Stimulated activated CD8-positive, alpha-beta memory T cell treated with anti-CD3 and anti-CD28 coated beads, Interleukin-7, amount 100 ng/mL, for 4 hours (primary cell): ENCODE results near the gene APC2.

Source experiments
- DNase-seq, 2 donors: peaks; one replicate each; pipeline ENCODE4 v3.0.0-alpha.2; 2020; ENCODE audit warnings: low read depth in 2 of 2

The APC2 gene

GRCh38 chr19:1446713-1447481, 3.0 kb upstream of the APC2 start:
- DNase-seq: no peak

GRCh38 chr19:1447504-1447903, 2.4 kb upstream of the APC2 start:
- no peak for DNase-seq

- DNase-seq: no peak
Observed at GRCh38 chr19:1447944-1448343, 2.0 kb upstream of the APC2 start.

DNA sequence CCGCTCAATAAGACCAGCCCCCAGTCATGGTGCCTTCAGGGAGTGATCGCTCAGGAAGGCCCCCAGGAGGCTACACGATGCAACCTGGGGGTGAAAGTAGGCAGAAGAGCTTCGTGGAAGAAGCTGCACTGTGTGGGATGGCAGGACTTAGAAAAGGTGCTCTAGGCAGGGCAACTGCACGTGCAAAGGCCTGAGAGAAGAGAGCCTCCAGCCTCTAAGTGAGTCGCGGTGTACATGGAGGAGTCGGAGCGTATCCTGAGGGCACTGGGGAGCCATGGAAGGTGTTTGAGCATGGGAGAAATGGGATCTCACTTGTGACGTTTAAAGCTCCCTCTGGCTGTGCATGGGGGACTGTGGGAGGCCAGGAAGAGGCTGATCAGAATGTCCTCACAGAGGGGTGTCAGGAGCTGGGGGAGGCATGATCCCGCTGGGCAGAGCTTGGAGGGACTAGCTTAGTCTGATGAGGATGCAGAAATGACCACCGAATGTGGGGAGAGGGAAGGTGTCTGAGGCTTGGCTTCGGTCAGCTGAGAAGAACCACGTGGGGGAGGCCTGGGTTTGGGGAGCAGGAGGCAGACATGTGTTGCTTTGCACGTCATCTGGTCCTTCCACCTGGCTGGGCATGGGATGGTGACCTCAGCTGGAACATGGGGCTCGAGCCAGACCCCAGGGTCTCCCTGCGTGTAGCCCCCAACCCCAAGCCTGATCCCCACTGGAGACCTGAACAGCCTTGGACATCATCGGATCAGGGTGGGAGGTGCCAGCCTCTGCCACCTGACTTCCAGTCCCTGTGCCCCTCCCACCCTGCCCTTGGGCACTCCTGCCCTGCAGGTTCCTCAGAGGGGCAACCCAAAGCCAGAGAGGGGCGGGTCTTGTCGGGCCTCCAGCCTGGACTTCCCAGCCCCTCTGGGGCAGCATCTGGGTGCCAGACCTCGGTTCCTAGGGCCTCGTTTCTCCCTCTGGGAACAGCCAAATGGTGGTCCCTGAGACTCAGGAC, 1.1 kb downstream of the APC2 start:
- DNase-seq: no peak

- no peak for DNase-seq
Observed at GRCh38 chr19:1451916-1452801, 2.2 kb downstream of the APC2 start.

DNA sequence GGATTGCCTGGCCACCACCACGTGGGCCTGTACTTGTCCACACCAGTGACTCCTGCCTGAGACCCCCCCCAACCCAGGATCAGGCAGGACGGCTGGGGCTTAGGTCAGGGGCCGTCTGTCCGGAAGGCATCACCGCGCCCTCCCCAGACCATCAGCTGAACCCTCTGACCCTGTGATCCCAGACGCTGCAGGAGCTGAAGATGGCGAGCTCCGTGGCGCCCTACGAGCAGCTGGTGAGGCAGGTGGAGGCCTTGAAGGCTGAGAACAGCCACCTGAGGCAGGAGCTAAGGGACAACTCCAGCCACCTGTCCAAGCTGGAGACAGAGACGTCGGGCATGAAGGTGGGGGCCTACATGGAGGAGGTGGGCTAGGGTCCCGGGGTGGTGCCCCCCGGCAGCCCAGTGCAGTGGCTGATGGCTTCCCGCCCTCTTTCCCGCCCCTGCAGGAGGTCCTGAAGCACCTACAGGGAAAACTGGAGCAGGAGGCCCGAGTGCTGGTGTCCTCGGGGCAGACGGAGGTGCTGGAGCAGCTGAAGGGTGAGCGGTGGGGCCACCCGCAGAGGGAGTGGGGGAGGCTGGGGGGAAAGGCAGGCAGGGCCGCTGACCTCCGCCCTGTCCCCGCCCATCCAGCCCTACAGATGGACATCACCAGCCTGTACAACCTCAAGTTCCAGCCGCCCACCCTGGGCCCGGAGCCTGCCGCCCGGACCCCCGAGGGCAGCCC, 3.0 kb downstream of the APC2 start:
- no peak for DNase-seq

DNA sequence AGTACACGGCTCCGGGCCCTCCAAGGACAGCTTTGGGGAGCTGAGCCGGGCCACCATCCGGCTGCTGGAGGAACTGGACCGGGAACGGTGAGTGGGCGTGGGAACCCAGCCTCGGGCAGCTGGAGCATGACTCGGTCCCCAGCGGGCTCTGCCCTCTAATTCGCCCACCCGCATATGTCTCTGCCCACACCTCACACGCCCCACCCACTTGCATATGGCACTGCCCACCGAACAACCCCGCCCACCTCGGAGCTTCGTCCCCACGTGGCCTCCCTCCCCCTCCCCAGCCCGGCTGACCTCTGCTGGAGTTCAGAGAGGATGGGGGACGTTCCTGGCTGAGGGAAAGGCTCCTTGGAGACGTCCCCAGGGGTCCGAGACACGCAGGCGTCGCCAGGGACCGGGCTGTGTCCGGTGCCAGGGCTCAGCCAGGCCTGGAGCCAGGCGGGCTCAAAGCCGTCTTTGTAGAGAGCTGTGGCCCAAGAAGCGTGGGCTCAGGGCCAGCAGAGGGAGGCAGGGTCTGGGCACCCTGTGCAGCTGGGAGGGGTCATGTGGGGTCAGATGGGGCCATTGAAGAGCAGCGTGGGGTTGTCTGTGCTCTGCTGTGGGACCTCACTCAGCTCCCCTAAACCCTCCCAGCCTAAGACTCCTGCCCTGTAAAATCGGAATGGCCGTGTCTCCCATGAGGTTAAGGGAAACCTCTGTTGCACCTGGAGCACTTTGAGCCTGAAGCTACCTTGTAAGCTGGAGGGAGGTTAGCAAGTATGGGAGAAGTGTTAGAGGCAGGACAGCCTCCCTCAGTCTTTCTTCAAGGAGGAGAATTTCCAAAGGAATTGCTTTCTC, 3.8 kb downstream of the APC2 start:
- no peak for DNase-seq

- DNase-seq: no peak
Observed at GRCh38 chr19:1455002-1455335, 5.0 kb downstream of the APC2 start.

- DNase-seq: no peak
Observed at GRCh38 chr19:1455336-1456120, 5.6 kb downstream of the APC2 start.

DNA sequence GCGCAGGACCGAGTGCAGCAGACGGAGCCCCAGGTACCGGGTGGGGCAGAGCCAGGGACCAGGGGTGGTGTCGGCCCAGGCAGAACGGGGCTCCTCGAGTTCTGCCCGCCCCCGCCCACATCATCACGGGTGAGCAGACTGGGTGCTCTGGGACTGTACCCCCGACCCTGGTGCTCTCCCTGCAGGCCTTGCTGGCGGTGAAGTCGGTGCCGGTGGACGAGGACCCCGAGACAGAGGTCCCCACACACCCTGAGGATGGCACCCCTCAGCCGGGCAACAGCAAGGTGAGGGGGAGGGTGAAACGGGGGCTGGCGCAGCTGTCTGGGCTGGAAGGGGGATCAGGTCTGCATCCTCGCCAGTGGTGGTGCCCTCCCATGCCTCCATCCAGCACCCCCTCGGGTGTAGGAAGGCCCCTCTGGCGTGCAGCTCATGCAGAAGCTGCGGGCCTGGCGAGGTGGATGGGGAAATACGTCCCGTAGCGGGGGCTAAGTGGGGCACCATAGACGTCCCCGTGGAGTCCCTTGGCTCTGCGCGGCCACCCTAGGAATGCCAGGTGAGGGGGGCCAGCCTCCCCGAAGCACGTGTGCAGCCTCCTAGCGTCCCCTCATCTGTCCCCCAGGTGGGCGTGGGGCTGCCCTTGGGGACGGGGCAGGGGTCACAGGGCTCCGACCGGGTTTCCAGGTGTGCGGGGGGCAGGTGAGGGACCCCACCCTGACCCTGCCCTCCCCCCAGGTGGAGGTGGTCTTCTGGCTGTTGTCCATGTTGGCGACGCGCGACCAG, 6.4 kb downstream of the APC2 start:
- DNase-seq: no peak

GRCh38 chr19:1457031-1457739, 7.3 kb downstream of the APC2 start:
- DNase-seq: no peak

DNA sequence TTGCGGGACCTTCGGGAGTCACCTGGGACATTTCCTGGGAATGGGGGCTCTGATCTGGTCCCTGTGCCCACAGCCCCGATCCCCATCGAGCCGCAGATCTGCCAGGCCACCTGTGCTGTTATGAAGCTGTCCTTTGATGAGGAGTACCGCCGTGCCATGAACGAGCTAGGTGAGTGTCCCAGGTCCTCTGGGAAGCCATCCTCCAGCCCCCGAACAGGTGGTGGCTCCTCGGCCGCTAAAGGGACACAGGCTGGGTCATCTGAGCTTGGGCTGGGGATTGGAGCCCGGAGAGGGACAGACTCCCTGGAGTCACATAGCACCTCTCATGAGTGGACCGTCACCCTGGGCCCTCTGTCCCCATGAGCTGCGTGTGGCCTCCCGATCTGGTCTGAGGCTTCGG, 8.0 kb downstream of the APC2 start:
- no peak for DNase-seq

DNA sequence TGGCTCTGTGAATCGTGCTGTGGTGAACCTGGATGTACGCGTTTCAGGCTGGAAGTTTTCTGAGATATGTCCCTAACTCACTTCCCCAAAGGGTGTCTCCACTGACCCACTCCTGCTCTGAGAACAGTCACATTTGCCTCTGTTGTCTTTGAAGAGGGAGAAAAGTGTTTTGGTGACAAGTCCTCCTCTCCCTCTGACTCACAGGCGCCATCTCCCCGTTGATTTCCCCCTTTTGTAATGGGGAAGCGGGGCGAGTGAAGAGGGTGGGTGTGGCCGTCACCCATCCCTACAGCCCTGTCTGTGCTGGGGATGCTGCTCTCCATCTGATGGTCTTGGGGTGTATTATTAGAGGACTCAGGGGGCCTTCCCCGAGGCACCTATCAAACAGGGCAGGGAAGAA, 9.6 kb downstream of the APC2 start:
- no peak for DNase-seq

- DNase-seq: no peak
Observed at GRCh38 chr19:1460033-1460995, 10.4 kb downstream of the APC2 start.

GRCh38 chr19:1461862-1462261, 11.9 kb downstream of the APC2 start:
- no peak for DNase-seq

GRCh38 chr19:1465191-1466016, 15.5 kb downstream of the APC2 start:
- DNase-seq: no peak
